Measurements from ENCODE around the gene CAMK2B. TPM values are rescaled to one million over a fixed set of nuclear protein-coding genes. Genes with fewer than 3 reads are reported as not detected.

Gene CAMK2B
- total RNA-seq, 4 donors from 2014 or later = 0.50 to 2.0 (median 1.2) TPM

DNA sequence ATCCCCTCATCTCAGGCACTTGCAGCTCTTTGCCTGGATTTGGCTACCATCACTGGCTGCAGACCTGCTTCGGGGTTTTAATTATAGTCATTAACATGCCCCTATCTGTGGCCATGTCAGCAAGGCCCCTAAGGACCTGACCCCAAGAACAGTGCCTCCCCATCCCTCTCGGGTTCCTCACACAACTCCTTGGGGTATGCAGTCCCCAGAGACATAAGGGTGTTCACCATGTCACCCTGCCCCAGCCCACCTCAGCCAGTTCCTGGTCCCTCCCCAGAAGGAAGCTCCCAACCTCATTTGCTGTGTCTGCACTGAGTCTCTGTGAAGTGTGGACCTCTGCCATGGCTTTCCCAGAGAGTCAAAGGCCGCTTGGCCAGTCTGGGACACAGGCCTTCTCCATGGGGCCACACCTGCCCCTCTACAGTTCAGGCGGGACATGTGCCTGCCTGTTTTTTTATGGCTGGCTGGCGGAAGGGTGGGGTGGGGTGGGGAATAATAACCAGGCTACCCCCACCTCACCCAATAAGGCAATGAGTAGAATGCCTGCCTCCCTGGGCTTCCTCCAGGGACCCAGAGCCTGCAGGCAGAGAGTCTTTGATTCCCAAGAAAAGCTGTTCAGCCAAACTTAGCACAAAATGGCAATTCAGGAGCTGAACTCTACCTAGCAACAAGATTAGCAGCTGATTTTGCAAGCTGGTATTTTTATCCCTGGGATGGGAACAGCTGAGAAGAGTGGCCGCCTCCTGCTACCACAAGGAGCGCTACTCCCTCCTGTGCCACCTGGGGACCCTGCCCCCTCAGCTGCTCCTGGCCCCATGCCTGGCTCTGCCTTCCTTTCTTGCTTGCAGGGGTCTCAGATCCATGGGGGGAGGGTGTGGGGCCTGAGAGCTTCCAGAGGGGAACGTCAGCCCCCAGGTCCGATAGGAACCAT is 23.7 kb upstream of the CAMK2B start:
- H3K27ac ChIP-seq (replicated peaks in 1 of 4) = no peak overlapping the region
- H3K27me3 ChIP-seq = peaks cover 0 to 7% (median 0%) of the 10 kb centered on the region in 4 donors
- WGBS = 80% methylated on average over 7 of the region's 9 CpGs
- H3K4me3 ChIP-seq = no peak overlapping the region
- H3K4me1 ChIP-seq = peaks cover 0 to 13% (median 9%) of the 10 kb centered on the region in 4 donors
- TF ChIP-seq POLR2AphosphoS5 (IDR thresholded peaks at IDR 0.05) (no peak), POLR2A (IDR thresholded peaks at IDR 0.05; ENCODE audit: low read depth) (no peak)
- intact Hi-C loops (cut with DNase I) = no loop called here
- DNase-seq (ENCODE audit: extremely low spot score) = no peak
- H3K9me3 ChIP-seq = no peaks in the 10 kb centered on the region
- no peaks in the 10 kb centered on the region for H3K36me3 ChIP-seq

DNA sequence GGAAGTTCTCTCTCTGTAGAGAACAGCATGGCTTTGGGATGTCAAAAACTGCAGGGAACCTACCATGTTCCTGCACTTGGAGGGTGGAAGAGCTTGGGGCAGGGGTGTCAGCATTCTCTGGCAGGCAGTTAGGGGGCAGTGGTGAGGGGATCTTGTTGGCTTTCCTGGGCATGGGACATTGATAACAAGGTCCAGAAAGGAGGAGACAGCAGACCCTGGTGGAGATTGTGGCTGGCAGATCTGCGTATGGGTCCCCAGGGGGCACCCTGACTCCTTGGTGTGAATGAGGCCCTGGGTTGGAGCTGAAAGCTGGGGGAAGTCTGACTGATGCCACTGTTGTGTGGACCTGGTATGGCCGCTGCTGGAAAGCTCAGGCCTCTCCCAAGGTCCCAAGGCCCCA is 22.9 kb upstream of the CAMK2B start:
- no peak overlapping the region for H3K27ac ChIP-seq (replicated peaks in 1 of 4)
- TF ChIP-seq, protein P1, sequence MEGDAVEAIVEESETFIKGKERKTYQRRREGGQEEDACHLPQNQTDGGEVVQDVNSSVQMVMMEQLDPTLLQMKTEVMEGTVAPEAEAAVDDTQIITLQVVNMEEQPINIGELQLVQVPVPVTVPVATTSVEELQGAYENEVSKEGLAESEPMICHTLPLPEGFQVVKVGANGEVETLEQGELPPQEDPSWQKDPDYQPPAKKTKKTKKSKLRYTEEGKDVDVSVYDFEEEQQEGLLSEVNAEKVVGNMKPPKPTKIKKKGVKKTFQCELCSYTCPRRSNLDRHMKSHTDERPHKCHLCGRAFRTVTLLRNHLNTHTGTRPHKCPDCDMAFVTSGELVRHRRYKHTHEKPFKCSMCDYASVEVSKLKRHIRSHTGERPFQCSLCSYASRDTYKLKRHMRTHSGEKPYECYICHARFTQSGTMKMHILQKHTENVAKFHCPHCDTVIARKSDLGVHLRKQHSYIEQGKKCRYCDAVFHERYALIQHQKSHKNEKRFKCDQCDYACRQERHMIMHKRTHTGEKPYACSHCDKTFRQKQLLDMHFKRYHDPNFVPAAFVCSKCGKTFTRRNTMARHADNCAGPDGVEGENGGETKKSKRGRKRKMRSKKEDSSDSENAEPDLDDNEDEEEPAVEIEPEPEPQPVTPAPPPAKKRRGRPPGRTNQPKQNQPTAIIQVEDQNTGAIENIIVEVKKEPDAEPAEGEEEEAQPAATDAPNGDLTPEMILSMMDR (IDR thresholded peaks at IDR 0.05) = no peak
- no peak for TF ChIP-seq EP300 (IDR thresholded peaks at IDR 0.05)
- no peak for TF ChIP-seq POLR2AphosphoS5 (IDR thresholded peaks at IDR 0.05)
- TF ChIP-seq POLR2A (IDR thresholded peaks at IDR 0.05; ENCODE audit: low read depth) = no peak
- peaks cover 0 to 7% (median 0%) of the 10 kb centered on the region in 4 donors for H3K27me3 ChIP-seq
- no peak for DNase-seq (ENCODE audit: extremely low spot score)
- H3K9me3 ChIP-seq = no peaks in the 10 kb centered on the region
- peaks cover 0 to 13% (median 9%) of the 10 kb centered on the region in 4 donors for H3K4me1 ChIP-seq
- no CpG with 5 or more reads among the region's 2 CpGs for WGBS
- H3K4me3 ChIP-seq = no peak overlapping the region
- H3K36me3 ChIP-seq = no peaks in the 10 kb centered on the region
- intact Hi-C loops (cut with DNase I) = no loop called here

DNA sequence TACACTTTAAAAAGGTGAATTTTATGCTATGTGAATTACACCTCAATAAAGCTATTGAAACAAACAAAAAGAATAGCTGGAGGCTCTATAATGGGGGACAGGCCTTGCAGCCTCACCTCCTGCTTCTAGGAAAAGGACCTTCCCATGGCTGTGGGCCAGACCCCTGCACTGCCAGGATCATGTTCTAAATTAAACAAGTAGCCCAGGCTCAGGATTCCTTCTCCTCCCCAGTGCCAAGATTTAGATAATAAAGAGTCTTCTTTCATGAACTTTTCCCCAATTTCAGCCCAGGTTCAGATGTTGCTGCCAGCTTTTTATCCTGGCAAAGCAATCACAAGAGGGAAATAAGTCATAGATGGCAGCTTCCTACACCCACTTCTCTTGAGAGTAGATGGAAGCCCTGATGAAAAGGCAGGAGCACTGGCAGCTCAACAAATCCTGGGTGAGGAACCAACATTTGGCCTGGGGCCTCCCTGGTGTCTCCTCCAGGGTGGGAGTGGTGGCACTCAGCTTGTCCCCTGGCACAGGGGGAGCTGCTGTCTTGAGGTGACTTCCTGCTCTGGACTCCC is 22.2 kb upstream of the CAMK2B start:
- intact Hi-C loops (cut with DNase I) = no loop called here
- Histone ChIP-seq H3K9me3 (peaks cover 0 to 4% (median 0%) of the 10 kb centered on the region in 4 donors), H3K36me3 (no peaks in the 10 kb centered on the region), H3K4me3 (no peak overlapping the region), H3K27ac (replicated peaks in 1 of 4) (no peak overlapping the region), H3K27me3 (peaks cover 0 to 7% (median 0%) of the 10 kb centered on the region in 4 donors), H3K4me1 (peaks cover 0 to 13% (median 9%) of the 10 kb centered on the region in 4 donors)
- DNase-seq (ENCODE audit: extremely low spot score) = no peak
- TF ChIP-seq EP300 (IDR thresholded peaks at IDR 0.05) (no peak), POLR2AphosphoS5 (IDR thresholded peaks at IDR 0.05) (no peak), POLR2A (IDR thresholded peaks at IDR 0.05; ENCODE audit: low read depth) (no peak)
- TF ChIP-seq, protein P1 (IDR thresholded peaks at IDR 0.05) = no peak

DNA sequence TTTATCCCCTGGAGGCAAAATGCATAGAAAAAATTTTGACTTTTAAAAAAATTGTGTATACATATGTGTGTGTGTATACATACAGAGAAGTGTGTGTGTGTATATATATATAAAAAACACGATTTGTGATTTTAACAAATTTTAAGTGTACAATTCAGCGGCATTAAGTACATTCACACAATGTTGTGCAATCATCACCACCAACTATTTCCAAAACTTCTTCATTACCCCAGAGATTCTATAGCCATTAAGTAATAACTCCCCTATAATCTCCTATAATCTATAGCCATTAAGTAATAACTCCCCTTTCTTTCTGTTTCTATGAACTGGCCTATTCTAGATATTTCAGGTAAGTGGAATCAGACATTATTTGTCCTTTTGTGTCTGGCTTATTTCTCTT is 20.7 kb upstream of the CAMK2B start:
- intact Hi-C loops (cut with DNase I) = no loop called here
- H3K4me1 ChIP-seq = peaks cover 0 to 13% (median 9%) of the 10 kb centered on the region in 4 donors
- H3K4me3 ChIP-seq = no peak overlapping the region
- H3K9me3 ChIP-seq = peaks cover 0 to 4% (median 0%) of the 10 kb centered on the region in 4 donors
- DNase-seq (ENCODE audit: extremely low spot score) = no peak
- no peak overlapping the region for H3K27ac ChIP-seq (replicated peaks in 1 of 4)
- WGBS = 95% methylated on average over 2 of the region's 2 CpGs
- TF ChIP-seq POLR2A (IDR thresholded peaks at IDR 0.05; ENCODE audit: low read depth) (no peak), POLR2AphosphoS5 (IDR thresholded peaks at IDR 0.05) (no peak), EP300 (IDR thresholded peaks at IDR 0.05) (no peak)
- TF ChIP-seq, protein P1 (IDR thresholded peaks at IDR 0.05) = no peak
- H3K27me3 ChIP-seq = peaks cover 0 to 7% (median 0%) of the 10 kb centered on the region in 4 donors
- no peaks in the 10 kb centered on the region for H3K36me3 ChIP-seq

DNA sequence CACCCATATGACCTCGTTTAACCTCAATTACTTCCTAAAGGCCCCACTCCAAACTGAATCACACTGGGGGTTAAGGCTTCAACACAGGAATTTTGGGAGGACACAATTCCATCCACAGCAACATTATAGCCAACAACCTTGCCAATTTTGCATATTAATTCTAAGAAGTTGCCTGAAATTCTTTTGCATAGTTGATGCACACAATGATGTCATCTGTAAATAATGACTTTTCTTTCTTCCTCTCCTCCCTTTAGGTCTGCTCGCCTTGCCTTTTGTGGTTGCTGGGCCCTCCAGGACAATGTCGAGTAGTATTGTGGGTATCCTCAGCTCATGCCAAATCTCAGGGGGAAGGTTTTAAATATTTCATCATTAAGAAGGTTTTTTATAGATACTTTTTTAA is 16.0 kb upstream of the CAMK2B start:
- 86% methylated on average over 3 of the region's 3 CpGs for WGBS
- H3K27ac ChIP-seq (replicated peaks in 1 of 4) = no peak overlapping the region

More for the DNA sequence above, 16.0 kb upstream of the CAMK2B start:
- intact Hi-C loops (cut with DNase I) = no loop called here
- H3K36me3 ChIP-seq = no peaks in the 10 kb centered on the region
- H3K4me3 ChIP-seq = no peak overlapping the region
- H3K4me1 ChIP-seq = no peaks in the 10 kb centered on the region
- no peaks in the 10 kb centered on the region for H3K27me3 ChIP-seq
- no peak for TF ChIP-seq EP300 (IDR thresholded peaks at IDR 0.05)
- TF ChIP-seq POLR2A (IDR thresholded peaks at IDR 0.05; ENCODE audit: low read depth) = no peak
- TF ChIP-seq, protein P1 (IDR thresholded peaks at IDR 0.05) = no peak
- no peak for TF ChIP-seq POLR2AphosphoS5 (IDR thresholded peaks at IDR 0.05)
- DNase-seq (ENCODE audit: extremely low spot score) = no peak
- H3K9me3 ChIP-seq = peaks cover 0 to 14% (median 9%) of the 10 kb centered on the region in 4 donors
